ENCODE measurements around the gene WFDC1.

The WFDC1 gene, protein sequence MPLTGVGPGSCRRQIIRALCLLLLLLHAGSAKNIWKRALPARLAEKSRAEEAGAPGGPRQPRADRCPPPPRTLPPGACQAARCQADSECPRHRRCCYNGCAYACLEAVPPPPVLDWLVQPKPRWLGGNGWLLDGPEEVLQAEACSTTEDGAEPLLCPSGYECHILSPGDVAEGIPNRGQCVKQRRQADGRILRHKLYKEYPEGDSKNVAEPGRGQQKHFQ

DNA sequence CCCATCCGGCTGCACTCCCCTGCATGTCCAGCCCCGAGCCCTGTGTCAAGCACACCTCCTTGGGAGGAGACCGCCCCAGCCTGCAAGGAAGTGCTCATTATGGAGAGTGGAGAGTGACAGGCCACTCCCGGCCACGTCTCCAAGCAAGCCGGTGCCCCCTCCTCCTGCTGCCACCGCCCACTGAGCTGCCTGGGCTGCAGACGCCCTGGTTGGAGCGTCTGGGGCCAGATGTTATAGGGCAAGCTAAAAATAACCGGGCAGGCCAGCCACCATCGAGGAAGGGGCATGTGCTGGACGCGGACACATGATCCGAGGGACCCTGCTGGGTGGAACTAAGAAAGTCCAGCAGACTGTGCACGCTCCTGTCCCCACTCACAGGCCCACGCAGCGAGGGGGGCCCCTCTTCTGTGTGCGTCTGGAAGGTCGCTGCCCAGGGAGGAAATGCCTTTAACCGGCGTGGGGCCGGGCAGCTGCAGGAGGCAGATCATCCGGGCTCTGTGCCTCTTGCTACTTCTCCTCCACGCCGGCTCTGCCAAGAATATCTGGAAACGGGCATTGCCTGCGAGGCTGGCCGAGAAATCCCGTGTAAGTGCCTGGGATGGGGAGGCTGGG lies at the start of gene WFDC1:
TSS of gene WFDC1 (plus strand) at position 348 of the 612 bp plus-strand sequence. CDS start at position 442, 94 bp downstream.
- no peak for DNase-seq

DNA sequence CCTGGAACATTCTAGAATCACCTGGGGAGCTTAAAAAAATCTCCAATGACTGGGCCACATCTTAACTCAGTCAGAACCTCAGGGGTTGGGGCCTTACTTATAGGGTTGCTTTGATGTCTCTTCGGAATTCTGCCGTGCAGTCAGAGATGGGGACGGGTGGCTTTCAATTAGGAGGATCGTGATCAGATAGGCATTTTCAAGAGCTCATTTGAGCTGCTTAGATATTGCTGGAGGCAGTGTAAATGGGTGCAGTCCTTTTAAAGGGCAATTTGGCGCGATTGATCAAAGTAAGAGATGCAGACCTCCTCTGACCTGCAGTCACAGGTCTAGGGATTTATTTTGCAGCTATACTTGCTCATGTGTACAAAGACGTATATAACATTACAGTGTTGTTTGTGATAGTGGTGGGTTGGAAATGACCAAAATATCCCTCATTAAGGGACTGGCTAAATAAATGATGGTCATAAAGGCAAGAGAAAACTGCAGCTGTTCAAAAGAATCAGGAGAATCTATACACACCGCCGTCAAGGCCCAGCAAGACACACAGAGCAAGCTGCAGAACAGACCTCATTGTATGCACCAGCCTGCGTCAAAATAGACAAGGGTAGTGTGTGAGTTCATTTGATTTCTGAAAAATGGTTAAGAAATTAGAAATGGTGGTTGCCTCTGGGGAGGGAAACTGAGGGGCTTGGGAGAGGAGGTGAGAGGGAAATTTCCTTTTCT lies 48.6 kb upstream of the WFDC1 start:
- DNase-seq = no peak

DNA sequence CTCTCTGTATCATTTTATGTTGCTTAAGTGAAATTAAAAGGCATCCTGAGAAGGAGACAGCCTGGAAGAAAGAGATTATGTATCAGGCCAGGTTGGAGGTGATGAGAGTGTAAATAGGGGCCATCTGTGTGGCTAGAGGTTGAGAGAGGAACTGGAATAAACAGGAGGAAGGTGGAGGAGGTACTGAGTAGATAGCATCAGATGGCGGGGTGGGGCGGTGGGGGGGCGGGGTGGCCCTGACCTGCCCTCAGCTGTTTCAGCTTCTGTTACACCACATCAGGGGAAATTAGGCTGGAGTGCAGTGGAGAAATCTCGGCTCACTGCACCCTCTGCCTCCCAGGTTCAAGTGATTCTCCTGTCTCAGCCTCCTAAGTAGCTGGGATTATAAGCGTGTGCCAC lies 48.0 kb upstream of the WFDC1 start:
- no peak for DNase-seq

DNA sequence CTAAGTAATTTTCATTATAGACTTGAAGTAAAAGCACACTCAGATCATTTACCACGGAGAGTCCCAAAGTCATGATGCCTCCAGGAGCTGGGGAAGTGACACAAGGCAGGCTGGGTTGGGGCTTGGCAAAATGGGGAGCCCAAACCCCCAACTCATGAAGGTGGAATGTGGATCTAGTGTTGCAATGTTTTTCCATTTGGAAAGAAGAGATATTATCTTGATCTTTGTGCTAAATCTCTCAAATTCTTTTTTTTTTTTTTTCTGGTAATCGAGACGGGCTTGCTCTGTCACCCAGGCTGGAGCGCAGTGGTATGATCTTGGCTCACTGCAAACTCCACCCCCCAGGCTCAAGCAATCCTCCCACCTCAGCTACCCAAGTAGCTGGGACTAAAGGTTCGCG lies 47.3 kb upstream of the WFDC1 start:
- DNase-seq = no peak

DNA sequence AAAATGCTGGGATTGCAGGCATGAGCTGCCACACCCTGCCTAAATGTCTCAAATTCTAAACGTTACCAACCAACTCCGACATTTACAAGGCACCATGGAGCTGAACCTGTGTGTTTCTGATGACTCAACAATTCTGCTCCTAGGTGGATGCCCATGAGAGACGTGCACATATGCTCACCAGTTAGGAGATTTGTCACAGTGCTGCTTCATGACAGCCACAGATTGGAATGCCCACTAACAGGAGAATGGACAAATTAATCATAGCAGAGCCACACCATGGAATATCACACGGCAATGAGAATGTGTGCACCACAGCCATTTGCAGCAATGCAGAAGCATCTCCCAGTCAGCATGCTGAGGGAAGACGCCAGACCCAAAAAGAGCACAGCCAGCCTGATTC lies 46.8 kb upstream of the WFDC1 start:
- DNase-seq = no peak

DNA sequence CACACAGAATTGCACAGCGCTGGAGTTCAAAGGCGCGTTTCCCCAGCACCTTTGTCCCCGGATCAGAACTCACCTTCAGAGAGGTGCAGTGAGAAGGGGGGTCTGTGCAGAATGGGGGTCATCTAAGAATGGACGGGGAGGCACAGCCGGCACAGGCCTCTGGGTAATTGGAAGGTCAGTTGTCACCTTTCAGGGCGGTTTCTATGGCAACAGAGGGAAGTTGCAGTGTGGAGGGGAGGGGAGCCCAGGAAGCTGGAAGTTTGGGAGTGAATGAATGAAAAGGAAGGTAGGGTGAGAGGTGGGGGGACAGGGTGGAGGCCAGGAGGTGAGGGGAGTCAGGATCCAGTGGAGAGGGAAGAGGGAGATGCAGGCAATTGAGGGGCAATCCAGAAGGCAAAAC lies 42.5 kb upstream of the WFDC1 start:
- no peak for DNase-seq

DNA sequence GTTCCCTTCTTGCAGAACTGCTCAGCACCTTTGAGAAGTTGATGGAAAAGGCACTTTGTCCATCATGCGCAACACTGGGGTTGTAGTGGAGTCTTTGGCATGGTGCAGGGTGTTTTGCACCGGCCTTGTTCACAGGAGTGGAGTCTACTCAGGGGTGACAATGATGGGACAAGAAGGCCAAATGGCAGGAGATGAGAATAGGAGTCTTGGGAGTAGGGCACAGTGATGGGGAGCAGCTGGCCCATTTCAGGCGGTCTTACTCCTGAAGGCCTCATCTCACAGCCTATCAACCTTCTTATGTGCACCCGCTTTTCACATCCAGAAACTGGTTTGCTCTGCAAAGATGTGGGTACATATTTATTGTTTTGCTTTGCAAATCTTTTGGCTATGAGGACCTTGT lies 41.5 kb upstream of the WFDC1 start:
- DNase-seq = no peak

DNA sequence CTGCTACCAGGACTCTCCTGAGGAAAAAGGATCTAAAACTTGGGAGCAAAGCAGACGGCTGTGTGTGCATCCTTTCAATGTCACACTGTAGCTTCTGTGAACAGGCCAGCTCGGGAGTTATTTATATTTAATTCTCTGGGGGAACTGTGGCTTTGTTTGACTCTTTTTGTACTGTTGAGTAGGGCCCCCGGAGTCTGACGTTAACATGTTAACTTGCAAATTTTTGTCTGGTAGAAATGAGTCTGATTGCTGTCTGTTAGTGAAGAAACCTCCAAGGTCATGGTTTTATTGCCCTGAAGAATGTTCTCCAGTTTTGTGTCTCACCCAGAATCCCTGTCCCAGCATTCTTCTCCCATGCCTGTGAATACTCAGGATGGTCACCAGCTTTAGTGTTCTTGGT lies 40.6 kb upstream of the WFDC1 start:
- no peak for DNase-seq

DNA sequence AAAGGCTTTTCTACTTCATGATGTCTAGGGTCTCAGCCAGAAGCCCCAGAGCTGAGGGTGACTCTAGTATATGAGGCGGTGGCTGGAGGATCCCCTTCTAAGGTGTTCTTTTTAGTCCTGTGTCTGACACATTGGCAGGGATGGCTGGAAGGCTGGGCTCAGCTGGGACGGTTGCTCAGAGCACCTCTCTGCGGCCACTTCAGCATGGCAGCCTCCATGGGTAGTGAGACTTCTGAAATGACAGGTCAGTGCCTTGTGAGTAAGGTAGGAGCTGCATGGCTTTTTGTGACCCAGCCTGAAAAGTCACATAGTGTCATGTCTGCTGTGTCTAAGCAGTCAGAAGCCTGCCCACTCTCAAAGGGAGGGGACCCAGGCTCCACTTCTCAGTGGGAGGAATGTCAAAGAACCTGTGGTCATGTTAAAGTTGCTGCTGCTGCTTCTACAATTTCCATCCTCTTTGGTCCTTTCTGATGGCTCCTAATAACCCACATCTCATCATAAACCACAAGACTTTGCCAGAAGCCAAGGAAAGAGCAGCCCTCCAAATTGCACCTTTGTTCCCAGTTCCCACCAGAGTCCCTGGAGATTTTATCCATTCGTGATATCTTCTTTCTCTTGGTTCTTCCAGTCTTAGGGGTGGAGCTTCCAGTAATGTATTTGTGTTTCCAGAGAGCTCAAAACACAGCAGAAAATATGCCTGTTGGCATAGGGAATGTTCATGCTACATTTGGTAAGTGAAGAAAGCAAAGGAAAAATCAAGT lies 39.4 kb upstream of the WFDC1 start:
- no peak for DNase-seq

DNA sequence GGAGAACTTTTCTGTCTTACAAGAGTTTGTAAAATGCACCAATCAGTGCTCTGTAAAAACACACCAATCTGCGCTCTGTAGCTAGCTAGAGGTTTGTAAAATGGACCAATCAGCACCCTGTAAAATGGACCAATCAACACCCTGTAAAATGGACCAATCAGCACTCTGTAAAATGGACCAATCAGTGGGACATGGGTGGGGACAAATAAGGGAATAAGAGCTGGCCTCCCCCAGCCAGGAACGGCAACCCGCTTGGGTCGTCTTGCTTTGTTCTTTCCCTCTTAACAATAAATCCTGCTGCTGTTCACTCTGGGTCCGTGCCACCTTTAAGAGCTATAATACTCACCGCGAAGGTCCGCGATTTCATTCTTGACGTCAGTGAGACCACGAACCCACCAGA lies 36.4 kb upstream of the WFDC1 start:
- no peak for DNase-seq

DNA sequence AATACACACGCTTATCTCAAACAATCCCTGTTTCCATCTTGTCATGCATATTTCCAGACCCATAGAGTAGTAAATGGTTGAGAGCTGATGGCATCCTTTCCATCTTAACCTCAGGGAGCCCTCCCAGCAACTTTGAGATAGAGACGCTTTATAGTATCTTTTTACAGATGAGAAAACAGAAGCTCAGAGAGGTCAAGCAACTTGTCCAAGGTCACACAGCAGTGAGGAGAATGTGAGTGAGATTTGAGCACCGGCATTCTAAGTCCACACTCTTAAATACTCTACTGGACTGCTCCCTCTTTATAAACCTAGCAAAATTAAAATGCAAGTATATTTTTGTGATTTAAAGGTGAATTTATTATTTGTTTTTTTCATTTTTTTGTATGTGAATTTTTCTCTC lies 35.0 kb upstream of the WFDC1 start:
- DNase-seq = no peak

DNA sequence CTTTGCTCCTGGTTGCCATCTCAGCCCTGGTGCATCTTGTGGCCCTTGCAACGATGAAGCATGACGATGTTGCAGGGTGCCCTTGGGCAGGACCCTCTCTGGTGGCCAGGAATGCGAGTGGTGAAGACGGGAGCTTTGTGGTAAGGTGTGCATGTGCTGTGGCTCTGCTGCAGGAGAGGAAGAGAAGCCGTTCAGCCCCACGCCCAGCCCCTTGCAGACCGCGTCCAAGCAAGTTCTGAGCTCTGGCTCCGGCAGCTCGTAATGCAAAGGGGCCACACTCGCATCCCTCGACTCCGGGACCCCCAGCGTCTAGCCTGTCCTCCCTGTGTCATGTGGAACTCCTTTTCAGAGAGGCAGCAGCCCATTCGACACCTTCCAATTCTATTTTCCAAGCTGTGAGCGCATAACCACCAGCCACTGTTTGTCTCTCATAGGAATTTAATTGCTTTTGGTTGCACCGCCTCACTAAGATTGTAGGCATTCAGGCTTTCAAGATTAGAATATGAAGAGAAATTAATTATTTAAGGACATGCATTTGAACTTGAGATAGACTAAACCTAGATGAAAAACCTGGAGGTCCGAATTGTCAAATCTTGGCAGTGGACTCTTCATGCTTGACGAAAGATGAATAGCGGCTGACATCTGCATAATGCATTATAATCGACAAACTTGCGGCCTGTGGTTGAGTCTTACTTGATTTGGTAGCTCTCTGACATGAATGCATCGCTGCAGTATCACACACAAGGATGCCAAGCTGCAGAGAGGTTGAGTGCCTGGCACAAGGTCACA lies 33.7 kb upstream of the WFDC1 start:
- no peak for DNase-seq

DNA sequence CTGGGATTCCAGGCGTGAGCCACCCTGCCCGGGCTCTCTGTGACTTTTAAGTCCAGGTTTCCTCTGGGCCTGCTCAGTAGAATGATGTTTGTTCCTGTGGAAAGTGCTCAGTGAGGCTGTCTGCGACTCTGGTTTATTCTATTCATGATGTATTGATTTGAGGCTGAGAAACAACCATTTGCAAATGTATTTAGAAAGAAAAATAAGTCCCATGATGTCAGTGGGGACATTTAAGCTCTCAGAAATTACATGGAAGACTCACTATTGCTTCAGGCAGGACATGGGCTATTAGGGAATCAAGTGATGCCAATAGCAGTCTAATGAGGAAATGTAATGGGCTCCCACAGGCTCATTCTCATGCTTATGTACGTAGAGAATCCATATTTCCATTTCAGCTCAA lies 32.6 kb upstream of the WFDC1 start:
- no peak for DNase-seq

DNA sequence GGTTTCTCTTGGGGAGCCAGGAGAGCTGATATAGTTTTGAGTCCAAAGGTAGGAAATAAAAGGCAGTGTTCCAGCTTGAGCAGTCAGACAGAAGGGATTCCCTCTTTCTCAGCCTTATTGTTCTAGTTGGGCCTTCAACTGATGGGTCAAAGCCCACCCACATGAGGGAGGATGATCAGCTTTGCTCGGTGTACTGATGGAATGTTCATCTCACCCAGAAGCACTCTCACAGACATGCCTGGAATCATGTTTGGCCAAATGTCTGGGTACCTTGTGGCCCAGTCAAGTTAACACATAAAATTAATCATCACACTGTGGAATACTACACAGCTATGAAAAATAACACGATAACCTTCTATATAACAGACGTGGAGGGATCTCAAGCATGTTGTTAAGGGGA lies 31.7 kb upstream of the WFDC1 start:
- DNase-seq = no peak

DNA sequence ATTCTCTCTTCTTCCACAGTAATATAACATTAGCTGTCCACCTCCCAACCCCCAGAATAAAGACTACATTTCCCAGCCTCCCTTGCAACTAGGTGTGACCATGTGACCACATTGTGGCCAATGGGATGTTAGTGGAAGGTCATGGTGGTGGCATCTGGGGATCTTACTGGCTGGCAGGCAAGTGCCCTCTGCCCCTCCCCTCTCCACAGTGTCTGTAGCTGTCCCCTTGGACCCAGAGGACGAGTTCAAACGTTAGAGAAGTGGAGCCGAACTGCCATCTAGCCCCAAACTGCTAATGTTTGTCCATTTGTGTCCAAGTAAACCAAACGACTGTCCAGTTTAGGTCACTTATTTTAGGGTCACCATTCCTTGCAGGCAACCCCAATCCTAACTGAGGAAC lies 28.2 kb upstream of the WFDC1 start:
- DNase-seq = peak in 1 of 2 experiments; percentile 8

DNA sequence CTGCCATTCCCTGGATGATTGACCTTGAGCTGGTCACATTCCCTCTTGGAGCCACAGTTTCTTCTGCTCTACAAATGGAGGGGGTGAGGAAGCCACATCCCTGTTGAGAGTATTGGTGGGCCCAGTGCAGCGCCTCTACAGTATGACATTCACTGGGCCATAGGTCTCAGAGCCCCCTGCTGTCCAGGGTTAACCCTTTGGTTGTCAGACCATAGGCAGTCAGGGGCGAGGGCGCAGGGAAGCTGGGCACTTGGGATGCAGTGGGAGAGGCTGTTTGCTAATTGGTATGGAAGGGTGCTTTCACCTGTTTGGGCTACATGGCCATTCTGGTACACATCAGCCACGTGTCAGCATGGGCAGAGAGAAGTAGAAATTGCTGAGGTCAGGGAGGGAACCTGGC lies 27.3 kb upstream of the WFDC1 start:
- DNase-seq = no peak

DNA sequence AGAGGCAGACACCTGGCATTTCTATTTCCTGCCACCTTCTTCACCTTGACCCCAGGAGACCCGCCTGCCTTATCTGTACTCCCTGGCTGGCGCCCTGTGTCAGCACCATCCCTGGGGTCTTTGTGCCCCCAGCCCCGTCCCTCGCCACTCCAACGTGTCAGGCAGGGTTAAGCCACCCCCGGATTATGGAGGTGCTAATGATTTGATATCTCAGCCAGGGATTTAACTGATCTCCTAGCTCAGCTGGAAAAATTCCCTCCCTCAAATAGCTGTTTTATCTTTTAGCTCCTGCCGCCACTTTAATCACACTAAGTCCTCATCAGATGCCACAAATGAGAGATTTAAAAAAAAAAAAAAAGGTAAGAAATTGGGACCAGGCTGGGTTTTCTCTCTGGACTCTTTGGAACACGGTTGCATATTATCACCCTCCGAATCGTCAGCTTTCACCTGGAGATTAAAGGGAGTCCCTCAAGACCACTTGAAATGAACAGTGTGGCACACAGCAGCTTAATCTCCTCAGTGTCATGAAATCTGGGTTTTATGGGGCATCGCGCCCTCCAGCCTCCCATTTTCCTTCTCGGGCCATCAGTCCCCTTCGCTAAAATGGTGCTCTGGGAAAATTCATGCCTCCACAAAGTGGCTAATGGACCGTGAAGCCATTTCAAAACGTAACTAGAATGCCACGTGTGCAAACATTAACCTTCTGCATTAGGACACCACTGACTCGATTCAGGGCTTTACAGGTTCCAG lies 26.2 kb upstream of the WFDC1 start:
- peak in 1 of 2 experiments; percentile 13 for DNase-seq

DNA sequence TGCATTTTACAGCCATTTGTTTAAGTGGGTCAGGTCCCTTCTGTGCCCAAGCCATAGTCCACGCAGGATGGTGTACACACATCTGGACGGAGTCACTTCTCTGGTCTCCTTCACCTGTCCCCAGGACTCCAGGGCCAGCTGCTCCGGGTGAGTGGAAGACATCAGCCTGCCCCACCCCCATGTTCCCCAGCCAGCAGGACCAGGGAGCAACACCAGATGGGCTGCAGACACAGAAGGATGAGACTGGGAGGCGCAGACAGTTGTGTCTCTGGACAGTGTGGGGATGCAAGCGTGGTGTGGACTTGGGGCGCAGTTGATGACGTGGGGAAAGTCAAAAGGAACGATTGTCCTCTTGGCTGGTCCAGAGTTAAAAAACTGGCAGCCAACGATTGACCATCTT lies 24.6 kb upstream of the WFDC1 start:
- no peak for DNase-seq

DNA sequence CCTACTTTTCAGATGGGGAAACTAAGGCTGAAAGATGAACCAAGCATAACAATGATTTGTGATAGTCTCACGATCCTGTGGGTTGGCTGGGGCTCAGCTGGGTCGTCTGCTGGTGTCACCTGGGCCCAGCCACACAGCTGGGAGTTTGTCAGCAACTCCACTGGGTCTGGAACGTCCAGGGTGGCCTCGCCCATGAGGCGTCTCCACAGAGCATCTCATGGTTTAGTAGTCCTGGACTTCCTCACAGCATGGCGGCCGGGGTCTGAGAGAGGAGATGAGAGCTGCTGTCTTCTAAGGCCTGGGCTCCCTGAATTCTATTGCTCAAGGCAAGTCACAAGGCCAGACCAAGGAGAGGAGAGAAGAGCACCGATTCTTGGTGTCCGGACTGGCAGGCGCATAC lies 24.1 kb upstream of the WFDC1 start:
- no peak for DNase-seq

DNA sequence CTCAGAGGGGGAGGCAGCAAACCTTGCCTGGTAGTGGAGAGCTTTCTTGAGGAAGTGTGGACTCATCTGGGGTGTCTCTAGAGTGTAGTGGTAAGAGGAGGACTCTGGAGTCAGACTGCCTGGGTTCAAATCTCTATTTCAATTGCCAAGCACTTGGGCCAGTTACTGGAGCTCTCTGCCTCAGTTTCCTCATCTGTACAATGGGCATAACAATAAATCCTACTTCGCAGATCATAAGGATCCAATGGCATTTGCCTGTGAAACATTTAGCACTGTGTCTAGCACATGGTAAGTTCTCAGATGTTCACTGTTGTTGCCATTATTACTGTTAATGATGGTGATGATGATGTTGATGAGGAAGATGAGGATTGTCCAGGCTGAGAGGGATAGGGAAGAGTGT lies 23.6 kb upstream of the WFDC1 start:
- no peak for DNase-seq

DNA sequence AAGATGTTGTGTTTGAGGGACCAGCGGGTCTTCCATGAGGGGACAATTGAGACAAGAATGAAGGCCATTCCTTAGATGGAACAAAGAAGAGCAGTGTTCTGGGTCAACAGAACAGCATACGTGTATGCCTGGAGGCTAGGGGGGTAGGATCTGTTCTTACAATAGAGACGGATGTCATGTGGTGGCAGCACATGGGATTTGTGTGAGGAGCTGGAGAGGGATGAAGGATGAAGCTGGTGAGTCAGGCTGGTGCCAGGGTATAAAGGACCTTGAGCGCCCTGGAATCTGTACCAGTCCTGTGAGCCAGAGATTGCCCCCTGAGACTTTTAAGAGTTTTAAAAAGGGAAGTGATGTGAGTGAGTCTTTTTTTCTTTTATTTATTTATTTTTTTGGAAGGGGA lies 22.8 kb upstream of the WFDC1 start:
- no peak for DNase-seq

DNA sequence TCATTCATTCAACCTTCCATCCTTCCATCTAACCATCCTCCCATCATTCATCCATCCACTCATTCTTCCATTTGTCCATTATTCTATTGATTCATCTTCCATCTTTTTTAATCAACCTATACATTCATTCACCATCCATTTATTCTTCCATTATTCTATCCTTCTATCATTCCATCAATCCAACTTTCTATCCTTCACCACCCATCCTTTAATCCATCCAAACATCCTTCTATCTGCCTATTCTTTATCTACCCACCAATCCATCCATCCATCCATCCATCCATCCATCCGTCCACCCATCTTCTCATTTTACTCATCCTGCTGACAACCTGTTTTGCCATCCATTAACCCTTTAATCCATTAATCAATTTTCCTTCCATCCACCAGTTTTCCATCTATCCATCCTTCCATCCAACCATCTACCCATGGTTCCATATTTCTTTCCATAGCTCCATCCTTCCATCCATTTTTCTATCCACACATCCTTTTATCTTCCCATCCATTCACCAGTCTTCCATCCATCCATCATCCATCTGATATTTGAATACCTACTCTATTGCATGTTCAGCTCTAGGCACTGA lies 21.8 kb upstream of the WFDC1 start:
- DNase-seq = no peak

Measured in NCI-H187 (cell line).